ENCODE measurements around the gene AGPAT2.

Gene AGPAT2

GRCh38 chr9:136659861-136660784 is 27.1 kb downstream of the AGPAT2 start:
- DNase-seq, result no peak

- no peak for DNase-seq
Observed at GRCh38 chr9:136658849-136659535, 28.3 kb downstream of the AGPAT2 start.

GRCh38 chr9:136657974-136658848 is 29.0 kb downstream of the AGPAT2 start:
- no peak for DNase-seq

- DNase-seq, result no peak
Observed at GRCh38 chr9:136656795-136657611, 30.3 kb downstream of the AGPAT2 start.

GRCh38 chr9:136656183-136656738 is 31.0 kb downstream of the AGPAT2 start:
- DNase-seq, result no peak

GRCh38 chr9:136655536-136656182 is 31.6 kb downstream of the AGPAT2 start:
- no peak for DNase-seq

- DNase-seq, result no peak
Observed at GRCh38 chr9:136654820-136655535, 32.3 kb downstream of the AGPAT2 start.

GRCh38 chr9:136653323-136654079 is 33.8 kb downstream of the AGPAT2 start:
- DNase-seq, result no peak

- DNase-seq, result no peak
Observed at GRCh38 chr9:136651860-136652259, 35.4 kb downstream of the AGPAT2 start.

- no peak for DNase-seq
Observed at GRCh38 chr9:136650648-136651047, 36.6 kb downstream of the AGPAT2 start.

GRCh38 chr9:136650021-136650420 is 37.2 kb downstream of the AGPAT2 start:
- no peak for DNase-seq

- no peak for DNase-seq
Observed at GRCh38 chr9:136648751-136649150, 38.5 kb downstream of the AGPAT2 start.

- no peak for DNase-seq
Observed at GRCh38 chr9:136646827-136647711, 40.2 kb downstream of the AGPAT2 start.

- no peak for DNase-seq
Observed at GRCh38 chr9:136645903-136646754, 41.1 kb downstream of the AGPAT2 start.

GRCh38 chr9:136645352-136645902 is 41.8 kb downstream of the AGPAT2 start:
- DNase-seq, result no peak

GRCh38 chr9:136644593-136645351 is 42.5 kb downstream of the AGPAT2 start:
- peak; percentile 63 to 71 for DNase-seq

- DNase-seq, result no peak
Observed at GRCh38 chr9:136644343-136644592, 43.0 kb downstream of the AGPAT2 start.
